ENCODE data around the gene SLC28A2.

GRCh38 chr15:45242289-45242688, 9.7 kb upstream of the SLC28A2 start:
- no peak for TF ChIP-seq EP300 (conservative IDR thresholded peaks at IDR 0.05; ENCODE audit: poor library complexity, severe bottlenecking)
- no peak for TF ChIP-seq CTCF (IDR thresholded peaks at IDR 0.05; ENCODE audit: poor library complexity, severe bottlenecking)

Measured in neural cell (in vitro differentiated cells).